ENCODE results near the gene GPR37.

DNA sequence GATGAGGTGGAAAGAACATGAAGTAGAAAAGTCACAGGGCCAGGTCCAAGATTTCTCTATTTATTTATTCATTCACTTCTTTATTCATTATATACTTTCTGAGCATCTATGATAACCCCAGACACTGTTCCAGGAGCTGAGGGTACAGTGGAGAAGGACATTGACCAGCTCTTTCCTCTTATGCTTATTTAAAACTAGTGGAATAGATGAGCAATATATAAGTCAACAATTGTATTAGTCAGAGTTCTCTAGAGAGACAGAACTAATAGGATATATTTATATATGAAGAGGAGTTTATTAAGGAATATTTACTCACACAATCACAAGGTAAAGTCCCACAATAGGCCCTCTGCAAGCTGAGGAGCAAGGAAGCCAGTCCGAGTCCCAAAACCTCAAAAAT is 15.0 kb upstream of the GPR37 start:
- TF ChIP-seq, protein P1, sequence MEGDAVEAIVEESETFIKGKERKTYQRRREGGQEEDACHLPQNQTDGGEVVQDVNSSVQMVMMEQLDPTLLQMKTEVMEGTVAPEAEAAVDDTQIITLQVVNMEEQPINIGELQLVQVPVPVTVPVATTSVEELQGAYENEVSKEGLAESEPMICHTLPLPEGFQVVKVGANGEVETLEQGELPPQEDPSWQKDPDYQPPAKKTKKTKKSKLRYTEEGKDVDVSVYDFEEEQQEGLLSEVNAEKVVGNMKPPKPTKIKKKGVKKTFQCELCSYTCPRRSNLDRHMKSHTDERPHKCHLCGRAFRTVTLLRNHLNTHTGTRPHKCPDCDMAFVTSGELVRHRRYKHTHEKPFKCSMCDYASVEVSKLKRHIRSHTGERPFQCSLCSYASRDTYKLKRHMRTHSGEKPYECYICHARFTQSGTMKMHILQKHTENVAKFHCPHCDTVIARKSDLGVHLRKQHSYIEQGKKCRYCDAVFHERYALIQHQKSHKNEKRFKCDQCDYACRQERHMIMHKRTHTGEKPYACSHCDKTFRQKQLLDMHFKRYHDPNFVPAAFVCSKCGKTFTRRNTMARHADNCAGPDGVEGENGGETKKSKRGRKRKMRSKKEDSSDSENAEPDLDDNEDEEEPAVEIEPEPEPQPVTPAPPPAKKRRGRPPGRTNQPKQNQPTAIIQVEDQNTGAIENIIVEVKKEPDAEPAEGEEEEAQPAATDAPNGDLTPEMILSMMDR (conservative IDR thresholded peaks at IDR 0.05 in 1 of 2, IDR thresholded peaks at IDR 0.05 in 1 of 2; ENCODE audit: extremely low read depth in 1 of 2, insufficient read depth in 1 of 2, low read depth in 1 of 2, low read length in 2 of 2) = no peak
- TF ChIP-seq EZH2 (IDR thresholded peaks at IDR 0.05; ENCODE audit: borderline replicate concordance, low read length) = no peak

Data from mammary epithelial cell (primary cell).